GM18519 (cell line): ENCODE results near the gene FSCN2.

ENCODE experiments used
- ATAC-seq: cut with Tn5 transposase; IDR thresholded peaks from one replicate; pipeline ENCODE4 v1.9.1; 2021; ENCODE audit warnings: mild to moderate bottlenecking, moderate library complexity; ENCODE audit not compliant: unreplicated experiment, low FRiP score

Gene FSCN2

GRCh38 chr17:81489998-81490992 is 37.9 kb upstream of the FSCN2 start:
- ATAC-seq = no peak

GRCh38 chr17:81491181-81491581 is 37.0 kb upstream of the FSCN2 start:
- no peak for ATAC-seq

GRCh38 chr17:81491761-81492160 is 36.4 kb upstream of the FSCN2 start:
- ATAC-seq = no peak

GRCh38 chr17:81492202-81492601 is 36.0 kb upstream of the FSCN2 start:
- ATAC-seq = no peak

- no peak for ATAC-seq
These were observed 35.5 kb upstream of the FSCN2 start for GRCh38 chr17:81492706-81493105.

- no peak for ATAC-seq
These were observed 34.8 kb upstream of the FSCN2 start for GRCh38 chr17:81493198-81494038.

- no peak for ATAC-seq
These were observed 33.4 kb upstream of the FSCN2 start for GRCh38 chr17:81494626-81495377.

GRCh38 chr17:81498953-81499600 is 29.1 kb upstream of the FSCN2 start:
- no peak for ATAC-seq

GRCh38 chr17:81499601-81499970 is 28.6 kb upstream of the FSCN2 start:
- no peak for ATAC-seq

- ATAC-seq = no peak
These were observed 28.1 kb upstream of the FSCN2 start for GRCh38 chr17:81500047-81500446.

GRCh38 chr17:81502471-81503017 is 25.6 kb upstream of the FSCN2 start:
- no peak for ATAC-seq

- ATAC-seq = no peak
These were observed 24.6 kb upstream of the FSCN2 start for GRCh38 chr17:81503619-81504018.

- ATAC-seq = no peak
These were observed 19.5 kb upstream of the FSCN2 start for GRCh38 chr17:81508639-81509206.

GRCh38 chr17:81509207-81509971 is 18.8 kb upstream of the FSCN2 start:
- no peak for ATAC-seq

GRCh38 chr17:81509972-81510784 is 18.0 kb upstream of the FSCN2 start:
- ATAC-seq = no peak

- ATAC-seq = no peak
These were observed 17.2 kb upstream of the FSCN2 start for GRCh38 chr17:81510785-81511553.

GRCh38 chr17:81511554-81511803 is 16.7 kb upstream of the FSCN2 start:
- ATAC-seq = no peak
